DOHH2 (cell line): Measurements from ENCODE around the gene PIM3.

Source experiments
- CTCF ChIP-seq: fragments of 200-600 bp; sonication (generic); IDR thresholded peaks from one replicate; pipeline ENCODE4 v1.5.1; 2014; ENCODE audit warnings: antibody characterized with exemption, mild to moderate bottlenecking, low read depth, low read length; ENCODE audit not compliant: poor library complexity, severe bottlenecking
- EZH2phosphoT487 ChIP-seq: fragments of 200-600 bp; sonication (generic); IDR thresholded peaks from 2 replicates; pipeline ENCODE4 v1.6.1; 2017; ENCODE audit warnings: borderline replicate concordance, mild to moderate bottlenecking, antibody characterized with exemption, low read length, moderate library complexity, mixed read lengths

DNA sequence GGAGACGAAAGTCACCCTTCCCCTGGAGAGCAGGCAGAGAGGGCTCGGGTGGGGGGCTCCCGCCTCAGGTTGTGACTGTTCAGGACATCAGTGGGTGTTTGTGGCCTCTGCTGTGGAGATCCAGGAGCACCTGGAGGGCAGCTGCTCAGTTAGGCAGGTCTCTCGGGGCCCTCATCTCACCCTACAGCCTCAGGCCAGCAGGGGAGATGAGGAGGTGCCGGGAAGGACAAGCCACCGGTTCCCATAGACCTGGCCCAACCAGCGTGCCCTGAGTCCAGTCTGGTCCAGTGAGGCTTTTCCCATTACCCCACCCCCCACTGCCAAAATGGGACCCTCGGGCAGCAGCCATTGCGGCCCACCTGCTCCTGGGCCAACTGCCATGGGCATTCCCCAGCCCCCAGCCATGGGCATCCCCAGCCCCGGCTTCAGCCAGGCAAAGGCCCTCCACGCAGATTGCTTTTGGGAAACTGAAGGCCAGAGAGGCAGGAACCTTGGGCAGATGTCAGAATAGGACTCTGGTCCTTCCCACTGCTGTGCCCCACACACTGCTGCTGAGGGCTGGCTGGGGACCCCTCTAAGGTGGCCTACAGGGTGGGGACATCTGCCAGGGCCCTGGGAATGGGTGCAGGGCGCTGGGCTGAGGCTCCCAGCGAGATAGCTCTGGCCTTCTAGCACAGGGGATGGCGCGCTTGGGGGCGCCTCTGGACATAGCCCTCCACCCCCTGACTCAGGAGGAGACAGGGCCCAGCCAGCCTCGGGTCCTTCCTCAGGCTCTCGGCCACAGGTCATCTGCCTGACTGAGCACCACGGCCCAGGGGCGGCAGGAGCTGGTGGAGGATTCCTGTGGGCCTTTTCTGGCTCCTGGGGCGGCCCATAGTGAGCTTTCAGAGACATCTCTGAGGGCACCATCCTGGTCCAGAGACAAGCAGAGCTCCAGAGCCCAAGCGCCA, 4.8 kb downstream of the PIM3 start:
- no peak for TF ChIP-seq CTCF
- no peak for TF ChIP-seq EZH2phosphoT487
